ENCODE data around the gene CTIF. TPM values are rescaled to one million over a fixed set of nuclear protein-coding genes. Genes with fewer than 3 reads are reported as not detected.

The CTIF gene
- total RNA-seq, 1 donor from 2014 or later, result 26.4 TPM

- H3K27me3 Mint-ChIP-seq, result no peaks in the 10 kb centered on the region
- H3K4me1 Mint-ChIP-seq (ENCODE audit: low read depth), result peaks cover 3% of the 10 kb centered on the region
- no peak overlapping the region for H3K27ac Mint-ChIP-seq
- no peaks in the 10 kb centered on the region for H3K36me3 Mint-ChIP-seq (ENCODE audit: insufficient read depth)
- H3K9me3 Mint-ChIP-seq (ENCODE audit: low read depth), result no peaks in the 10 kb centered on the region
- no peak for TF ChIP-seq CTCF (IDR thresholded peaks at IDR 0.05; ENCODE audit: unreplicated experiment)
- DNase-seq (ENCODE audit: low spot score, unreplicated experiment), result no peak
- H3K4me3 Mint-ChIP-seq (ENCODE audit: low read depth), result no peak overlapping the region
Measured at GRCh38 chr18:48800876-48801727, 262.3 kb downstream of the CTIF start.

GRCh38 chr18:48801728-48802542 lies 263.1 kb downstream of the CTIF start:
- Mint-ChIP-seq H3K9me3 (ENCODE audit: low read depth) (no peaks in the 10 kb centered on the region), H3K36me3 (ENCODE audit: insufficient read depth) (no peaks in the 10 kb centered on the region), H3K4me3 (ENCODE audit: low read depth) (no peak overlapping the region), H3K4me1 (ENCODE audit: low read depth) (peaks cover 3% of the 10 kb centered on the region), H3K27me3 (no peaks in the 10 kb centered on the region), H3K27ac (peak overlapping the region; percentile 35)
- TF ChIP-seq CTCF (IDR thresholded peaks at IDR 0.05; ENCODE audit: unreplicated experiment), result no peak
- no peak for DNase-seq (ENCODE audit: low spot score, unreplicated experiment)

- peaks cover 3% of the 10 kb centered on the region for H3K4me1 Mint-ChIP-seq (ENCODE audit: low read depth)
- no peaks in the 10 kb centered on the region for H3K27me3 Mint-ChIP-seq
- no peaks in the 10 kb centered on the region for H3K36me3 Mint-ChIP-seq (ENCODE audit: insufficient read depth)
- no peak for DNase-seq (ENCODE audit: low spot score, unreplicated experiment)
- TF ChIP-seq CTCF (IDR thresholded peaks at IDR 0.05; ENCODE audit: unreplicated experiment), result no peak
- no peaks in the 10 kb centered on the region for H3K9me3 Mint-ChIP-seq (ENCODE audit: low read depth)
- peak overlapping the region; percentile 29 for H3K27ac Mint-ChIP-seq
- no peak overlapping the region for H3K4me3 Mint-ChIP-seq (ENCODE audit: low read depth)
Measured at GRCh38 chr18:48802543-48803290, 263.9 kb downstream of the CTIF start.

- Mint-ChIP-seq H3K4me3 (ENCODE audit: low read depth) (no peak overlapping the region), H3K9me3 (ENCODE audit: low read depth) (no peaks in the 10 kb centered on the region), H3K36me3 (ENCODE audit: insufficient read depth) (no peaks in the 10 kb centered on the region), H3K27ac (no peak overlapping the region), H3K27me3 (no peaks in the 10 kb centered on the region), H3K4me1 (ENCODE audit: low read depth) (peaks cover 3% of the 10 kb centered on the region)
- no peak for TF ChIP-seq CTCF (IDR thresholded peaks at IDR 0.05; ENCODE audit: unreplicated experiment)
- no peak for DNase-seq (ENCODE audit: low spot score, unreplicated experiment)
Measured at GRCh38 chr18:48803518-48803917, 264.7 kb downstream of the CTIF start.
